ENCODE results near the gene EDIL3. TPM values are rescaled to one million over a fixed set of nuclear protein-coding genes. Genes with fewer than 3 reads are reported as not detected.

EDIL3 gene
- total RNA-seq, 6 experiments from 2014 or later: 3.0 to 52.7 (median 47.5) TPM

- Mint-ChIP-seq H3K27me3 (ENCODE audit: insufficient read depth) (no peaks in the 10 kb centered on the region), H3K4me3 (no peak overlapping the region), H3K9me3 (peaks cover 12% of the 10 kb centered on the region), H3K36me3 (ENCODE audit: low read depth) (peaks cover under 1% of the 10 kb centered on the region; the same call in 1 of the 2 replicates), H3K4me1 (ENCODE audit: low read depth) (peaks cover 36% of the 10 kb centered on the region; the same call in 1 of the 2 replicates), H3K27ac (no peak overlapping the region)
- no peak for DNase-seq
- TF ChIP-seq CTCF (IDR thresholded peaks at IDR 0.05): no peak; the same call in 1 of the 2 replicates
Observed at GRCh38 chr5:84292000-84292642, 92.6 kb downstream of the EDIL3 start.

- H3K9me3 Mint-ChIP-seq: peaks cover 16% of the 10 kb centered on the region
- no peaks in the 10 kb centered on the region; the same call in 1 of the 2 replicates for H3K36me3 Mint-ChIP-seq (ENCODE audit: low read depth)
- no peak for TF ChIP-seq CTCF (IDR thresholded peaks at IDR 0.05)
- H3K27ac Mint-ChIP-seq: no peak overlapping the region
- no peak for DNase-seq
- H3K4me1 Mint-ChIP-seq (ENCODE audit: low read depth): peaks cover 35% of the 10 kb centered on the region; the same call in 1 of the 2 replicates
- no peaks in the 10 kb centered on the region for H3K27me3 Mint-ChIP-seq (ENCODE audit: insufficient read depth)
- H3K4me3 Mint-ChIP-seq: no peak overlapping the region
Observed at GRCh38 chr5:84290673-84291072, 94.0 kb downstream of the EDIL3 start.

GRCh38 chr5:84290161-84290560 is 94.5 kb downstream of the EDIL3 start:
- TF ChIP-seq CTCF (IDR thresholded peaks at IDR 0.05): no peak
- Mint-ChIP-seq H3K4me1 (ENCODE audit: low read depth) (peaks cover 35% of the 10 kb centered on the region; the same call in 1 of the 2 replicates), H3K4me3 (no peak overlapping the region), H3K27me3 (ENCODE audit: insufficient read depth) (no peaks in the 10 kb centered on the region), H3K27ac (no peak overlapping the region; the same call in 1 of the 2 replicates), H3K9me3 (peaks cover 18% of the 10 kb centered on the region), H3K36me3 (ENCODE audit: low read depth) (no peaks in the 10 kb centered on the region; the same call in 1 of the 2 replicates)
- DNase-seq: no peak

GRCh38 chr5:84287951-84288350 is 96.7 kb downstream of the EDIL3 start:
- H3K4me1 Mint-ChIP-seq (ENCODE audit: low read depth): peaks cover 35% of the 10 kb centered on the region; the same call in 1 of the 2 replicates
- peaks cover 28% of the 10 kb centered on the region for H3K9me3 Mint-ChIP-seq
- H3K4me3 Mint-ChIP-seq: peak overlapping the region; percentile 65; the same call in 1 of the 2 replicates
- TF ChIP-seq CTCF (IDR thresholded peaks at IDR 0.05): no peak
- no peaks in the 10 kb centered on the region; the same call in 1 of the 2 replicates for H3K36me3 Mint-ChIP-seq (ENCODE audit: low read depth)
- no peaks in the 10 kb centered on the region for H3K27me3 Mint-ChIP-seq (ENCODE audit: insufficient read depth)
- no peak for DNase-seq
- peak overlapping the region; percentile 69; the same call in 1 of the 2 replicates for H3K27ac Mint-ChIP-seq

- Mint-ChIP-seq H3K9me3 (peaks cover 28% of the 10 kb centered on the region), H3K36me3 (ENCODE audit: low read depth) (no peaks in the 10 kb centered on the region; the same call in 1 of the 2 replicates), H3K4me3 (no peak overlapping the region), H3K27ac (no peak overlapping the region), H3K4me1 (ENCODE audit: low read depth) (peaks cover 35% of the 10 kb centered on the region; the same call in 1 of the 2 replicates), H3K27me3 (ENCODE audit: insufficient read depth) (no peaks in the 10 kb centered on the region)
- TF ChIP-seq CTCF (IDR thresholded peaks at IDR 0.05): no peak
- DNase-seq: no peak
Observed at GRCh38 chr5:84286662-84287061, 98.0 kb downstream of the EDIL3 start.

Measured in HFFc6 (cell line).